NK-92 (cell line): ENCODE data around the gene LPP.

Experiments
- DNase-seq: peaks from one replicate; lab custom pipeline; 2025; ENCODE audit not compliant: unreplicated experiment; lab: John Stamatoyannopoulos, UW

LPP gene

GRCh38 chr3:188577539-188577938 is 423.6 kb downstream of the LPP start:
- DNase-seq = no peak

- no peak for DNase-seq
These were observed 424.8 kb downstream of the LPP start for GRCh38 chr3:188578576-188579363.

GRCh38 chr3:188580223-188580622 is 426.3 kb downstream of the LPP start:
- no peak for DNase-seq

GRCh38 chr3:188580659-188581058 is 426.7 kb downstream of the LPP start:
- no peak for DNase-seq

GRCh38 chr3:188581365-188581764 is 427.4 kb downstream of the LPP start:
- DNase-seq = no peak

- no peak for DNase-seq
These were observed 427.8 kb downstream of the LPP start for GRCh38 chr3:188581792-188582191.

GRCh38 chr3:188583341-188584161 is 429.6 kb downstream of the LPP start:
- no peak for DNase-seq

- no peak for DNase-seq
These were observed 430.2 kb downstream of the LPP start for GRCh38 chr3:188584162-188584529.

- no peak for DNase-seq
These were observed 431.2 kb downstream of the LPP start for GRCh38 chr3:188584958-188585689.

GRCh38 chr3:188589071-188589470 is 435.1 kb downstream of the LPP start:
- DNase-seq = no peak

GRCh38 chr3:188589771-188590170 is 435.8 kb downstream of the LPP start:
- DNase-seq = no peak

GRCh38 chr3:188590557-188590956 is 436.6 kb downstream of the LPP start:
- no peak for DNase-seq

GRCh38 chr3:188594139-188594538 is 440.2 kb downstream of the LPP start:
- no peak for DNase-seq

GRCh38 chr3:188595890-188596376 is 442.0 kb downstream of the LPP start:
- no peak for DNase-seq

- DNase-seq = no peak
These were observed 444.9 kb downstream of the LPP start for GRCh38 chr3:188598894-188599293.

GRCh38 chr3:188602111-188602510 is 448.2 kb downstream of the LPP start:
- no peak for DNase-seq

GRCh38 chr3:188602620-188603019 is 448.7 kb downstream of the LPP start:
- no peak for DNase-seq

- DNase-seq = no peak
These were observed 450.7 kb downstream of the LPP start for GRCh38 chr3:188604651-188605050.

- DNase-seq = no peak
These were observed 451.3 kb downstream of the LPP start for GRCh38 chr3:188605231-188605630.

- DNase-seq = no peak
These were observed 451.9 kb downstream of the LPP start for GRCh38 chr3:188605905-188606304.

GRCh38 chr3:188607805-188608315 is 453.9 kb downstream of the LPP start:
- DNase-seq = no peak
